K562 (cell line): ENCODE results near the gene URAD. TPM values are rescaled to one million over a fixed set of nuclear protein-coding genes. Genes with fewer than 3 reads are reported as not detected.

Experiments
- ATAC-seq: fragments of 200-7000 bp; cut with Tn5 transposase; 3 replicates; pipeline ENCODE4 v1.9.1; 2020; ENCODE audit warnings: moderate library complexity
- BruUV-seq: library from RNA; stranded (reverse); fragments of 400-500 nt; replicated peaks from 2 replicates; lab custom pipeline; 2021; lab: Mats Ljungman, UMichigan
- CTCF ChIA-PET: fragments of 300-600 bp; formaldehyde crosslinking; extraction: SDS; loops from one replicate; lab custom pipeline; 2021; ENCODE audit warnings: low intra/inter-chr PET ratio; lab: Yijun Ruan, JAX
- POLR2A ChIA-PET: fragments of 300-600, 350-650 bp; sonication (Branson Sonifier 250); formaldehyde crosslinking; extraction: SDS; loops from one replicate; lab custom pipeline; 2021; ENCODE audit warnings: antibody characterized with exemption, inconsistent platforms; lab: Yijun Ruan, JAX
- DNase-seq, 4 experiments: peaks; one replicate each; pipeline versions ENCODE4 v3.0.0 to v3.0.0-alpha.2; 2011 to 2018; ENCODE audit warnings: low spot score in 3 of 4, mixed read lengths in 3 of 4; ENCODE audit errors: extremely low read depth in 1 of 4
- FAIRE-seq: peaks from 2 replicates; lab custom pipeline; 2011; peaks lifted over from hg19 to GRCh38; lab: Jason Lieb, UNC
- H2AFZ ChIP-seq: 2 replicates; pipeline ENCODE4 v1.6.0; 2011; ENCODE audit warnings: low read depth, low read length, control low read depth, inconsistent platforms
- H3K27ac ChIP-seq: fragments of 200-600 bp; 3 replicates; pipeline ENCODE4 v1.8.0; 2011; ENCODE audit warnings: low read depth, mild to moderate bottlenecking, control low read depth, inconsistent platforms, low read length, moderate library complexity, mixed read lengths; ENCODE audit errors: extremely low read depth
- H3K27me3 ChIP-seq, 2 experiments: fragments of 300-600 bp in 1 of 2; 2 replicates in 1 of 2; 3 replicates in 1 of 2; pipeline versions ENCODE4 v1.6.0 to v1.8.0; 2011; ENCODE audit warnings: inconsistent platforms in 2 of 2, low read length in 2 of 2, mild to moderate bottlenecking in 1 of 2, mixed read lengths in 1 of 2, moderate library complexity in 1 of 2; ENCODE audit not compliant: control insufficient read depth in 2 of 2, insufficient read depth in 2 of 2
- H3K36me3 ChIP-seq: fragments of 300-600 bp; 3 replicates; pipeline ENCODE4 v1.8.0; 2011; ENCODE audit warnings: mild to moderate bottlenecking, low read length, inconsistent platforms; ENCODE audit not compliant: control insufficient read depth, insufficient read depth
- H3K4me1 ChIP-seq, 2 experiments: fragments of 200-600 bp in 1 of 2; replicated peaks in 1 of 2; 2 replicates in 1 of 2; 3 replicates in 1 of 2; pipeline versions ENCODE4 v1.5.1 to v1.8.0; 2011; ENCODE audit warnings: inconsistent platforms in 2 of 2, low read length in 2 of 2, mild to moderate bottlenecking in 1 of 2, mixed read lengths in 1 of 2, moderate library complexity in 1 of 2; ENCODE audit not compliant: control insufficient read depth in 2 of 2, insufficient read depth in 2 of 2
- H3K4me2 ChIP-seq: 2 replicates; pipeline ENCODE4 v1.6.1; 2011; ENCODE audit warnings: low read length, control low read depth, inconsistent platforms, mixed read lengths; ENCODE audit not compliant: insufficient read depth
- H3K4me3 ChIP-seq: fragments of 200-600 bp; sonication (generic), shearing (Covaris generic); 2 replicates; pipeline ENCODE4 v1.5.1; 2016; ENCODE audit warnings: control low read depth, inconsistent platforms
- H3K79me2 ChIP-seq: fragments of 200-600 bp; 3 replicates; pipeline ENCODE4 v1.8.0; 2011; ENCODE audit warnings: low read length, inconsistent platforms; ENCODE audit not compliant: control insufficient read depth, insufficient read depth
- H3K9ac ChIP-seq, 2 experiments: 2 replicates each; pipeline versions ENCODE4 v1.6.0 to v1.6.1; 2011; ENCODE audit warnings: low read depth in 2 of 2, low read length in 2 of 2, control low read depth in 1 of 2, inconsistent platforms in 1 of 2, mild to moderate bottlenecking in 1 of 2, mixed read lengths in 1 of 2; ENCODE audit not compliant: insufficient read depth in 1 of 2
- H3K9me1 ChIP-seq: one replicate; pipeline ENCODE4 v1.6.0; 2011; ENCODE audit warnings: inconsistent platforms, mild to moderate bottlenecking, low read length, moderate library complexity; ENCODE audit not compliant: control insufficient read depth, insufficient read depth
- H3K9me3 ChIP-seq: replicated peaks from 2 replicates; pipeline ENCODE4 v1.5.1; 2011; ENCODE audit warnings: low read depth, low read length, inconsistent platforms; ENCODE audit not compliant: control insufficient read depth, insufficient read depth
- H4K20me1 ChIP-seq: replicated peaks from 2 replicates; pipeline ENCODE4 v1.6.1; 2011; ENCODE audit warnings: low read length, inconsistent platforms, mixed read lengths; ENCODE audit not compliant: control insufficient read depth, insufficient read depth
- CC2D1A ChIP-seq: fragments of 450-650 bp; IDR thresholded peaks from 2 replicates; pipeline ENCODE4 v1.6.1; 2017; ENCODE audit warnings: mild to moderate bottlenecking
- DLX4 ChIP-seq: fragments of 250-450 bp; sonication (Bioruptor Pico); IDR thresholded peaks from 2 replicates; pipeline ENCODE4 v1.6.1; 2021; ENCODE audit warnings: mild to moderate bottlenecking
- MITF ChIP-seq: IDR thresholded peaks from 2 replicates; pipeline ENCODE4 v1.6.1; 2014; ENCODE audit warnings: antibody characterized with exemption
- NELFE ChIP-seq: IDR thresholded peaks from 2 replicates; pipeline ENCODE4 v1.6.1; 2011; ENCODE audit warnings: mild to moderate bottlenecking; ENCODE audit not compliant: insufficient read depth, insufficient read length
- NRF1 ChIP-seq, 2 experiments: fragments of 450-650 bp; IDR thresholded peaks in 1 of 2; conservative IDR thresholded peaks in 1 of 2; 2 replicates each; pipeline ENCODE4 v1.6.1; 2014; ENCODE audit warnings: mild to moderate bottlenecking in 2 of 2
- SP2 ChIP-seq: IDR thresholded peaks from 2 replicates; pipeline ENCODE4 v1.6.1; 2011; ENCODE audit warnings: mild to moderate bottlenecking, low read depth, low read length, moderate library complexity; ENCODE audit not compliant: poor library complexity, severe bottlenecking; ENCODE audit errors: extremely low read depth
- SRSF9 ChIP-seq: fragments of 200-400 bp; formaldehyde crosslinking; IDR thresholded peaks from 2 replicates; pipeline ENCODE4 v1.6.1; 2017; ENCODE audit warnings: low read depth, low read length, borderline replicate concordance
- TBL1XR1 ChIP-seq, 2 experiments: IDR thresholded peaks; 2 replicates each; pipeline ENCODE4 v1.6.1; 2012; ENCODE audit warnings: improper control_type of control experiment in 2 of 2, low read length in 2 of 2, mild to moderate bottlenecking in 1 of 2
- ZNF436 ChIP-seq: fragments of 250-450, 450-650 bp; sonication (Bioruptor Pico); formaldehyde crosslinking; IDR thresholded peaks from 2 replicates; pipeline ENCODE4 v1.7.0; 2020; ENCODE audit warnings: mild to moderate bottlenecking
- WGBS: fragments of 100-300 bp; shearing (Covaris generic); methylation state at CpG from one replicate; pipeline ENCODE4 v1.1.6; 2016; ENCODE audit warnings: low coverage, mixed read lengths; ENCODE audit not compliant: insufficient coverage; ENCODE audit errors: missing lambda C conversion rate; 5-methylcytosine and 5-hydroxymethylcytosine counted together
- in situ Hi-C: fragments of 300-500 bp; cut with MboI; formaldehyde crosslinking; loops from 4 replicates; pipeline ENCODE4 v1.15.0; 2018; ENCODE audit warnings: inconsistent platforms, mixed read lengths
- intact Hi-C: fragments of 100-400 bp; cut with micrococcal nuclease; formaldehyde crosslinking; loops from 2 replicates; pipeline ENCODE4 v1.14.2; 2022
- polyA plus RNA-seq, 8 experiments: library from polyadenylated mRNA; depleted of rRNA in 4 of 8; stranded (reverse) in 5 of 8; unstranded in 3 of 8; fragments of >200 nt; fragmentation: Nextera tagmentation in 2 of 8; fragmentation: Illumina TruSeq in 1 of 8; extraction: Ambion mirVana in 2 of 8; extraction: Trizol in 1 of 8; gene quantifications; 2 replicates each; pipeline versions ENCODE4 v1.2.1 to v1.2.3, GENCODE V29; 2011 to 2014; ENCODE audit warnings: inconsistent platforms in 1 of 8, missing spikeins in 1 of 8
- total RNA-seq, 7 experiments: library from RNA; depleted of rRNA in 6 of 7; stranded (reverse); fragments of >200 nt in 6 of 7; fragmentation: Illumina TruSeq in 2 of 7; extraction: Trizol in 2 of 7; gene quantifications; 2 replicates each; pipeline versions ENCODE4 v1.2.1 to v1.2.3, GENCODE V29; 2011 to 2021; ENCODE audit warnings: low replicate concordance in 1 of 7
- TF ChIP-seq, protein P1 (sequence below): fragments of 450-650 bp; IDR thresholded peaks from 2 replicates; pipeline ENCODE4 v1.6.1; 2018; ENCODE audit not compliant: partially characterized antibody
- TF ChIP-seq, protein P2 (sequence below): fragments of 250-450 bp; sonication (Bioruptor Pico); IDR thresholded peaks from 2 replicates; pipeline ENCODE4 v1.4.0; 2020; ENCODE audit warnings: borderline replicate concordance
- TF ChIP-seq, protein P3 (sequence below): IDR thresholded peaks from 2 replicates; pipeline ENCODE4 v1.6.1; 2016; ENCODE audit warnings: missing genetic modification characterization, missing compliant biosample characterization

The URAD gene
- total and polyA plus RNA-seq, 9 of the 15 experiments (the other 6 are each of a cell fraction or from before 2014, with no cell fraction given): not detected

DNA sequence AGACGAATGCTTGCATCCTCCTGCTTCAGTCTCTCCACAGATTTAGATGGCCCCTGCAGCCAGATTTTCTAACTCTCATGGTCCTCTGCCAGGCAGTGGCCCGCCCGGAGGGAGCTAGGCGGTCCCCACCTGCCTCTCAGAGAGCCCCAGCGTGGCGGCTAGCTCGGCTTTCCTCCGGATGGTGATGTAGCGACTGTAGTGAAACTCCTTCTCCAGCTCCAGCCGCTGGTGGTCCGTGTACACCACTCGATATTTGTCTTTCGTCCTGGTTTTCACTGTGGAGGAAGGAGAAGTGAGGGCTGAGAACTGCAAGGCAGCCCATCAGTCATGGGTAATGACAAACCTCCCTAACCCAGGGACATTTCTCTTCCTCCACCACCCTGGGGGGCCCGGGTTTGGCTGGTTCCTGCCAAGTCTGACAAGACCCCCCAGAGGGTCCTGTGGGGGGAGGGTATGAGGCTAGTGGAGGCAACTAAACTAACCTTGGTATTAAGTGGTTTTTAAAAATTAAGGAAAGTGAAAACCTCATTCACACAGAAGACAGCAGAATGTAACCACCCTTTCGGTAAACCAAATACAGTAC is 23.7 kb downstream of the URAD start:
- intact Hi-C loops (no loop called here), in situ Hi-C loops (loop anchor here (25.0 kb wide), 1 partner anchor 453 kb away; no protein-coding TSS in a partner anchor)
- H3K36me3 ChIP-seq: no peaks in the 10 kb centered on the region
- peaks cover 12 to 73% of the 10 kb centered on the region in 2 experiments; a peak in 4 of 5 replicates for H3K27me3 ChIP-seq
- ChIA-PET POLR2A (no interaction called here), CTCF (no interaction called here)
- no peak for DNase-seq
- no peaks in the 10 kb centered on the region; the same call in 1 of the 2 replicates for H4K20me1 ChIP-seq
- no peak overlapping the region for H2AFZ ChIP-seq
- H3K27ac ChIP-seq: no peak overlapping the region
- no peak overlapping the region for H3K4me3 ChIP-seq
- no peak overlapping the region for H3K4me2 ChIP-seq
- no peaks in the 10 kb centered on the region for H3K79me2 ChIP-seq
- WGBS: 2% methylated on average over 8 of the region's 15 CpGs
- H3K9me3 ChIP-seq: no peaks in the 10 kb centered on the region
- H3K9me1 ChIP-seq: no peaks in the 10 kb centered on the region
- peaks cover 0 to 13% of the 10 kb centered on the region in 2 experiments; a peak in 2 of 5 replicates for H3K4me1 ChIP-seq
- ATAC-seq: no peak
- H3K9ac ChIP-seq: no peak overlapping the region
- BruUV-seq: no TSS peak
- FAIRE-seq: no peak
- no peak for TF ChIP-seq NRF1 (conservative IDR thresholded peaks at IDR 0.05 in 1 of 2, IDR thresholded peaks at IDR 0.05 in 1 of 2)
- TF ChIP-seq NELFE: no peak
- TF ChIP-seq SRSF9: no peak
- TF ChIP-seq, protein P1, sequence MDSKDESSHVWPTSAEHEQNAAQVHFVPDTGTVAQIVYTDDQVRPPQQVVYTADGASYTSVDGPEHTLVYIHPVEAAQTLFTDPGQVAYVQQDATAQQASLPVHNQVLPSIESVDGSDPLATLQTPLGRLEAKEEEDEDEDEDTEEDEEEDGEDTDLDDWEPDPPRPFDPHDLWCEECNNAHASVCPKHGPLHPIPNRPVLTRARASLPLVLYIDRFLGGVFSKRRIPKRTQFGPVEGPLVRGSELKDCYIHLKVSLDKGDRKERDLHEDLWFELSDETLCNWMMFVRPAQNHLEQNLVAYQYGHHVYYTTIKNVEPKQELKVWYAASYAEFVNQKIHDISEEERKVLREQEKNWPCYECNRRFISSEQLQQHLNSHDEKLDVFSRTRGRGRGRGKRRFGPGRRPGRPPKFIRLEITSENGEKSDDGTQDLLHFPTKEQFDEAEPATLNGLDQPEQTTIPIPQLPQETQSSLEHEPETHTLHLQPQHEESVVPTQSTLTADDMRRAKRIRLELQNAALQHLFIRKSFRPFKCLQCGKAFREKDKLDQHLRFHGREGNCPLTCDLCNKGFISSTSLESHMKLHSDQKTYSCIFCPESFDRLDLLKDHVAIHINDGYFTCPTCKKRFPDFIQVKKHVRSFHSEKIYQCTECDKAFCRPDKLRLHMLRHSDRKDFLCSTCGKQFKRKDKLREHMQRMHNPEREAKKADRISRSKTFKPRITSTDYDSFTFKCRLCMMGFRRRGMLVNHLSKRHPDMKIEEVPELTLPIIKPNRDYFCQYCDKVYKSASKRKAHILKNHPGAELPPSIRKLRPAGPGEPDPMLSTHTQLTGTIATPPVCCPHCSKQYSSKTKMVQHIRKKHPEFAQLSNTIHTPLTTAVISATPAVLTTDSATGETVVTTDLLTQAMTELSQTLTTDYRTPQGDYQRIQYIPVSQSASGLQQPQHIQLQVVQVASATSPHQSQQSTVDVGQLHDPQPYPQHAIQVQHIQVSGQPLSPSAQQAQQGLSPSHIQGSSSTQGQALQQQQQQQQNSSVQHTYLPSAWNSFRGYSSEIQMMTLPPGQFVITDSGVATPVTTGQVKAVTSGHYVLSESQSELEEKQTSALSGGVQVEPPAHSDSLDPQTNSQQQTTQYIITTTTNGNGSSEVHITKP: no peak
- no peak for TF ChIP-seq ZNF436 (CRISPR knock-in tag)
- TF ChIP-seq CC2D1A: no peak
- TF ChIP-seq, protein P2, sequence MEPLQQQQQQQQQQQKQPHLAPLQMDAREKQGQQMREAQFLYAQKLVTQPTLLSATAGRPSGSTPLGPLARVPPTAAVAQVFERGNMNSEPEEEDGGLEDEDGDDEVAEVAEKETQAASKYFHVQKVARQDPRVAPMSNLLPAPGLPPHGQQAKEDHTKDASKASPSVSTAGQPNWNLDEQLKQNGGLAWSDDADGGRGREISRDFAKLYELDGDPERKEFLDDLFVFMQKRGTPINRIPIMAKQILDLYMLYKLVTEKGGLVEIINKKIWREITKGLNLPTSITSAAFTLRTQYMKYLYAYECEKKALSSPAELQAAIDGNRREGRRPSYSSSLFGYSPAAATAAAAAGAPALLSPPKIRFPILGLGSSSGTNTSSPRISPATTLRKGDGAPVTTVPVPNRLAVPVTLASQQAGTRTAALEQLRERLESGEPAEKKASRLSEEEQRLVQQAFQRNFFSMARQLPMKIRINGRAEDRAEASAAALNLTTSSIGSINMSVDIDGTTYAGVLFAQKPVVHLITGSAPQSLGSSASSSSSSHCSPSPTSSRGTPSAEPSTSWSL (CRISPR knock-in tag): no peak
- no peak for TF ChIP-seq SP2
- no peak for TF ChIP-seq TBL1XR1 (IDR thresholded peaks at IDR 0.05; ENCODE audit: low read length in 2 of 2)
- no peak for TF ChIP-seq MITF
- no peak for TF ChIP-seq DLX4 (CRISPR knock-in tag)
- TF ChIP-seq, protein P3, sequence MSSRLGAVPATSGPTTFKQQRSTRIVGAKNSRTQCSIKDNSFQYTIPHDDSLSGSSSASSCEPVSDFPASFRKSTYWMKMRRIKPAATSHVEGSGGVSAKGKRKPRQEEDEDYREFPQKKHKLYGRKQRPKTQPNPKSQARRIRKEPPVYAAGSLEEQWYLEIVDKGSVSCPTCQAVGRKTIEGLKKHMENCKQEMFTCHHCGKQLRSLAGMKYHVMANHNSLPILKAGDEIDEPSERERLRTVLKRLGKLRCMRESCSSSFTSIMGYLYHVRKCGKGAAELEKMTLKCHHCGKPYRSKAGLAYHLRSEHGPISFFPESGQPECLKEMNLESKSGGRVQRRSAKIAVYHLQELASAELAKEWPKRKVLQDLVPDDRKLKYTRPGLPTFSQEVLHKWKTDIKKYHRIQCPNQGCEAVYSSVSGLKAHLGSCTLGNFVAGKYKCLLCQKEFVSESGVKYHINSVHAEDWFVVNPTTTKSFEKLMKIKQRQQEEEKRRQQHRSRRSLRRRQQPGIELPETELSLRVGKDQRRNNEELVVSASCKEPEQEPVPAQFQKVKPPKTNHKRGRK (tag): no peak
